Calu3 (cell line): ENCODE results near the gene OAS2. TPM values are rescaled to one million over a fixed set of nuclear protein-coding genes. Genes with fewer than 3 reads are reported as not detected.

ENCODE experiments used
- BruUV-seq: library from RNA; stranded (reverse); fragments of 400-500 nt; replicated peaks from 2 replicates; lab custom pipeline; 2021; lab: Mats Ljungman, UMichigan
- CTCF ChIA-PET: fragments of 300-600 bp; sonication (Branson Sonifier 250); formaldehyde crosslinking; loops from one replicate; lab custom pipeline; 2022; ENCODE audit warnings: antibody characterized with exemption; lab: Charles Lee
- DNase-seq: peaks from one replicate; pipeline ENCODE4 v3.0.0; 2022
- H3K27ac Mint-ChIP-seq: one replicate; pipeline ENCODE4 v1.8.0; 2022; ENCODE audit warnings: mixed read lengths; ENCODE audit not compliant: unreplicated experiment
- H3K27me3 Mint-ChIP-seq: one replicate; pipeline ENCODE4 v1.8.0; 2022; ENCODE audit warnings: mixed read lengths; ENCODE audit not compliant: unreplicated experiment
- H3K36me3 Mint-ChIP-seq: one replicate; pipeline ENCODE4 v1.8.0; 2022; ENCODE audit warnings: mild to moderate bottlenecking, moderate library complexity, mixed read lengths; ENCODE audit not compliant: insufficient read depth, unreplicated experiment
- H3K4me1 Mint-ChIP-seq: one replicate; pipeline ENCODE4 v1.8.0; 2022; ENCODE audit warnings: mild to moderate bottlenecking, low read depth, mixed read lengths; ENCODE audit not compliant: unreplicated experiment
- H3K4me3 Mint-ChIP-seq: one replicate; pipeline ENCODE4 v1.8.0; 2022; ENCODE audit warnings: mild to moderate bottlenecking, low read depth, moderate library complexity, mixed read lengths; ENCODE audit not compliant: unreplicated experiment
- H3K9me3 Mint-ChIP-seq: one replicate; pipeline ENCODE4 v1.8.0; 2022; ENCODE audit warnings: low read depth, mixed read lengths; ENCODE audit not compliant: unreplicated experiment
- CTCF ChIP-seq: fragments of 200-600 bp; IDR thresholded peaks from one replicate; pipeline ENCODE4 v1.8.0; 2022; ENCODE audit warnings: antibody characterized with exemption; ENCODE audit not compliant: unreplicated experiment
- intact Hi-C: fragments of 100-400 bp; cut with micrococcal nuclease; formaldehyde crosslinking; loops from one replicate; pipeline ENCODE4 v1.10.0; 2022; ENCODE audit not compliant: unreplicated experiment
- total RNA-seq: library from RNA; stranded (reverse); gene quantifications from 2 replicates; pipeline ENCODE4 v1.2.3, GENCODE V29; 2022

The OAS2 gene
- total RNA-seq, 1 experiment from 2014 or later = 58.1 TPM

GRCh38 chr12:112963227-112963861 lies 15.0 kb upstream of the OAS2 start:
- intact Hi-C loops = no loop called here
- CTCF ChIA-PET = no interaction called here
- DNase-seq = no peak
- no peaks in the 10 kb centered on the region for H3K4me1 Mint-ChIP-seq
- H3K9me3 Mint-ChIP-seq = peaks cover 5% of the 10 kb centered on the region
- no TSS peak for BruUV-seq
- no peaks in the 10 kb centered on the region for H3K27me3 Mint-ChIP-seq
- no peak overlapping the region for H3K27ac Mint-ChIP-seq
- no peak overlapping the region for H3K4me3 Mint-ChIP-seq
- H3K36me3 Mint-ChIP-seq = peaks cover 18% of the 10 kb centered on the region
- TF ChIP-seq CTCF = no peak

GRCh38 chr12:112964067-112964670 lies 14.2 kb upstream of the OAS2 start:
- no peaks in the 10 kb centered on the region for H3K4me1 Mint-ChIP-seq
- peaks cover 5% of the 10 kb centered on the region for H3K9me3 Mint-ChIP-seq
- H3K27me3 Mint-ChIP-seq = no peaks in the 10 kb centered on the region
- H3K36me3 Mint-ChIP-seq = peaks cover 18% of the 10 kb centered on the region
- TF ChIP-seq CTCF = no peak
- DNase-seq = no peak
- intact Hi-C loops = no loop called here
- no TSS peak for BruUV-seq
- H3K27ac Mint-ChIP-seq = no peak overlapping the region
- CTCF ChIA-PET = no interaction called here
- H3K4me3 Mint-ChIP-seq = no peak overlapping the region

GRCh38 chr12:112964915-112965314 lies 13.4 kb upstream of the OAS2 start:
- CTCF ChIA-PET = no interaction called here
- Mint-ChIP-seq H3K36me3 (peaks cover 19% of the 10 kb centered on the region), H3K27me3 (no peaks in the 10 kb centered on the region), H3K4me3 (no peak overlapping the region), H3K4me1 (no peaks in the 10 kb centered on the region), H3K9me3 (no peaks in the 10 kb centered on the region), H3K27ac (no peak overlapping the region)
- TF ChIP-seq CTCF = no peak
- no peak for DNase-seq
- BruUV-seq = no TSS peak
- intact Hi-C loops = no loop called here

GRCh38 chr12:112965643-112966042 lies 12.7 kb upstream of the OAS2 start:
- no peak overlapping the region for H3K27ac Mint-ChIP-seq
- no peak for TF ChIP-seq CTCF
- no peak overlapping the region for H3K4me3 Mint-ChIP-seq
- H3K27me3 Mint-ChIP-seq = no peaks in the 10 kb centered on the region
- H3K36me3 Mint-ChIP-seq = peaks cover 25% of the 10 kb centered on the region
- no peaks in the 10 kb centered on the region for H3K4me1 Mint-ChIP-seq
- no peaks in the 10 kb centered on the region for H3K9me3 Mint-ChIP-seq
- CTCF ChIA-PET = no interaction called here
- no TSS peak for BruUV-seq
- no peak for DNase-seq
- intact Hi-C loops = no loop called here
